Measurements from ENCODE around the gene FOXL3.
"Not testable (repeated sequence)": the region's sequence is repeated elsewhere in the genome, so short reads cannot be mapped to it uniquely, and the experiment has no call there.

Gene FOXL3

DNA sequence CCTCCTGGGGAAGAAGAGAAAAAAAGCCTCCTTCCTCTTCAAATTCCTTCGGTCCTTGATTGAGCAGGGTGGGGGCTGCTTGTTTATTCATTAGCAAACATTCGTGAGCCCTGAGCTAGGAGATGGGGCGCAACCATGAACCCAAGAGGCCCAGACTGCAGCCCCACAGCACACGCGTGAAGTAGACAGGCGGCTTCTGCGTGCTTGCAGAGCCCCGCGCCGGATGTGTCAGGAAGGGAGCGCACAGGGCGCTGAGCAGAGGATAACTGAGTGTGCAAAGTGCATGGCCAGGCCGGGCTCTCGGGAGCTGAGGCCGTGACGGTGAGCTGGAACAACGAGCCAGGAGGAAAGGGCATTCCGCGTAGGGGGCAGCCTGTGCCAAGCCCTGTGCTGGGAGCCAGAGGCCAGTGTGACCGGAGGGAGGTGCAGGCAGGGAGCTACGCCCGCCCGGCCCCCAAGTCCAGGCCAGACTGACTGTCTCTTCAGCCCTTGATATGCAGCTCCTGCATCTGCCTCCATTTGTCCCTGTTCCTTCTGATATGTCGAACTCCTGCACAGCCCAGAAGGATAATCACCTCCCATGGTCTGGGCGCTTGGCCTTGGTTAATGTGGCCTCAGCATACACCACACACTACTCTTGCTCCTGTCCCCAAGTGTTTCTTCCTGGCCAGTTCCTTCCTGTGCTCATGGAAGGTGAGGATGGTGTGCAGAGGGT, 4.6 kb downstream of the FOXL3 start:
- TF ChIP-seq, protein P1, sequence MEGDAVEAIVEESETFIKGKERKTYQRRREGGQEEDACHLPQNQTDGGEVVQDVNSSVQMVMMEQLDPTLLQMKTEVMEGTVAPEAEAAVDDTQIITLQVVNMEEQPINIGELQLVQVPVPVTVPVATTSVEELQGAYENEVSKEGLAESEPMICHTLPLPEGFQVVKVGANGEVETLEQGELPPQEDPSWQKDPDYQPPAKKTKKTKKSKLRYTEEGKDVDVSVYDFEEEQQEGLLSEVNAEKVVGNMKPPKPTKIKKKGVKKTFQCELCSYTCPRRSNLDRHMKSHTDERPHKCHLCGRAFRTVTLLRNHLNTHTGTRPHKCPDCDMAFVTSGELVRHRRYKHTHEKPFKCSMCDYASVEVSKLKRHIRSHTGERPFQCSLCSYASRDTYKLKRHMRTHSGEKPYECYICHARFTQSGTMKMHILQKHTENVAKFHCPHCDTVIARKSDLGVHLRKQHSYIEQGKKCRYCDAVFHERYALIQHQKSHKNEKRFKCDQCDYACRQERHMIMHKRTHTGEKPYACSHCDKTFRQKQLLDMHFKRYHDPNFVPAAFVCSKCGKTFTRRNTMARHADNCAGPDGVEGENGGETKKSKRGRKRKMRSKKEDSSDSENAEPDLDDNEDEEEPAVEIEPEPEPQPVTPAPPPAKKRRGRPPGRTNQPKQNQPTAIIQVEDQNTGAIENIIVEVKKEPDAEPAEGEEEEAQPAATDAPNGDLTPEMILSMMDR (IDR thresholded peaks at IDR 0.05; ENCODE audit: control insufficient read depth, insufficient read depth, low read depth, low read length, missing control alignments): no peak
- DNase-seq (ENCODE audit: low read depth): no peak
- H3K4me3 ChIP-seq (ENCODE audit: control insufficient read depth, low read depth, low read length): no peak overlapping the region

DNA sequence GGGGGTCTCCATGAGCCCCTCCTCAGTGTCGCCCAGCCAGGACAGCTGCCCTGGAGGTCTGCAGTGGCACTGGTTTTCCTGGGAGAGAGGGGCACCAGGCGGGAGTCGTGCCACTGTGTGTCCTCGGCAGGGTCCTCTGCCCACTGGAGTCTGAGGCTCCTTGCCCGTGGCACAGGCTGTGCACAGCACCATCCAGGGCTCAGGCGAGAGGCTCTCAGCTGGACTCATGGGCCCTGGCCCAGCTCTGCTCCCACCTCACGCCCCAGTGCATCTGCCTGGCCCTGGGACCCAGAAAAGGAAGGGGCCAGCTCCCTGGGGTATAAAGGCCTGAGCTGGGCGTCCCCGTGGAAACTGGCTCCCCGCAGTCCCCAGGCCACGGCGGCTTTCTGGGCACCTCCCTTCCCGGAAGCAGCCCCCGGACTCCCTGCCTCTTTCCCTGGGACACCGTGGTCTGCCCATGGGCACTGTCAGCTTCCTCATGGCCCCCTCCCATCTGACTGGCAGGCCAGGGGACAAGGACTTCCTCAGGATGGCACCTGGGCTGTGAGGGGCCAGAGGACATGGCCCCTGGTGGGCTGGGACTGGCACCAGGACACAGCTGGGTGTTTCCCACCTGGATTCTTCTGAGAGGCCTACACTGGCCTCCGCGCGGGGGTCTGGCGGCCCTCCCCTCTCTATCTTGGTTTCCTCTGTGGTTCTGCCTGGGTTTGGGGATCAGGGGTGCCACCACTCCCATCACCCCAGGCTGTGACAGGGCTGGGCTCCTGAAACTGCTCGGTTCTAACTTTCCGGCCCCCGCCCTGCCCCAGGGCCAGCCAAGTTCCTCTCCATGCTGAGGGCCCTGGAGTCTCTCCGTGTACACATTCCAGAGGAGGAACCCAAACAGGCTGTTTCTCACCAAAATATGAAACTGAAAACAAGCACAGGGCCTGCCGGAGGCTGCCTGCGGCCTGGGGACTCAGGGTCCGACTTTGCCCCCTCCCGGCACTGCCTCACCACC, 5.5 kb downstream of the FOXL3 start:
- no peak for DNase-seq (ENCODE audit: low read depth)
- H3K4me3 ChIP-seq (ENCODE audit: control insufficient read depth, low read depth, low read length): no peak overlapping the region
- TF ChIP-seq, protein P1 (IDR thresholded peaks at IDR 0.05; ENCODE audit: control insufficient read depth, insufficient read depth, low read depth, low read length, missing control alignments): no peak

DNA sequence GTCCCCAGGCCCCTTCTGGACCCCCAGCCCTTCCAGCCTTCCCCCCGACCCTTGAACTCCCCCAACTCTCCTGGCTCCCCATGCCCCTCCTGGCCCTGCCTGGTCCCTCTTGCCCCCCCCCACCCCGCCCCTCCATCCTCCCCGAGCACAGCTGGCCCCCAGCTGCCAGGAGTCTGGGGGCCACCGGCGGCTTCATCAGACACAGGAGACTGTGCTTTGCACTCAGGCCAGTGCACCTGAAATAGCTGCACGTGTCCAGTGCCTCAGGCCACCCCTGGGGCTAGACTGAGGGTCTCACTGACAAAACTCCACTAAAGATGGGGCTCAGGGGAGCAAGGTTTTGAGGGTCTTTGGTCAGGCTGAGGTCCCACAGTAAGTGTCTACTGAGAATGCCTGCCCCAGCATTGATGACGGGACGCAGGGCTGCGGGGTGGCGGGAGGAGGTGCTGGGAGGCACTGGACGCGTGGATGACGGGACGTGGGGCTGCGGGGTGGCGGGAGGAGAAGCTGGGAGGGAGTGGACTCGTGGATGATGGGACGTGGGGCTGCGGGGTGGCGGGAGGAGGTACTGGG, 6.5 kb downstream of the FOXL3 start:
- TF ChIP-seq, protein P1 (IDR thresholded peaks at IDR 0.05; ENCODE audit: control insufficient read depth, insufficient read depth, low read depth, low read length, missing control alignments): no peak
- no peak for DNase-seq (ENCODE audit: low read depth)
- H3K4me3 ChIP-seq (ENCODE audit: control insufficient read depth, low read depth, low read length): no peak overlapping the region

DNA sequence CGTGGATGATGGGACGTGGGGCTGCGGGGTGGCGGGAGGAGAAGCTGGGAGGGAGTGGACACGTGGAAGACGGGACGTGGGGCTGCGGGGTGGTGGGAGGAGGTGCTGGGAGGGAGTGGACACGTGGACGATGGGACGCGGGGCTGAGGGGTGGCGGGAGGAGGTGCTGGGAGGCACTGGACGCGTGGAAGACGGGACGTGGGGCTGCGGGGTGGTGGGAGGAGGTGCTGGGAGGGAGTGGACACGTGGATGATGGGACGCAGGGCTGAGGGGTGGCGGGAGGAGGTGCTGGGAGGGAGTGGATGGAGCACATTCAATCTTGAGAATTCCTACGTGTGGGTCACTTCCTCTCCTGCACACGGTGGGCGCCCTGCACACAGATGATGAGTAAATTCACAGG, 7.2 kb downstream of the FOXL3 start:
- not testable (repeated sequence) for H3K4me3 ChIP-seq (ENCODE audit: control insufficient read depth, low read depth, low read length); DNase-seq (ENCODE audit: low read depth)

DNA sequence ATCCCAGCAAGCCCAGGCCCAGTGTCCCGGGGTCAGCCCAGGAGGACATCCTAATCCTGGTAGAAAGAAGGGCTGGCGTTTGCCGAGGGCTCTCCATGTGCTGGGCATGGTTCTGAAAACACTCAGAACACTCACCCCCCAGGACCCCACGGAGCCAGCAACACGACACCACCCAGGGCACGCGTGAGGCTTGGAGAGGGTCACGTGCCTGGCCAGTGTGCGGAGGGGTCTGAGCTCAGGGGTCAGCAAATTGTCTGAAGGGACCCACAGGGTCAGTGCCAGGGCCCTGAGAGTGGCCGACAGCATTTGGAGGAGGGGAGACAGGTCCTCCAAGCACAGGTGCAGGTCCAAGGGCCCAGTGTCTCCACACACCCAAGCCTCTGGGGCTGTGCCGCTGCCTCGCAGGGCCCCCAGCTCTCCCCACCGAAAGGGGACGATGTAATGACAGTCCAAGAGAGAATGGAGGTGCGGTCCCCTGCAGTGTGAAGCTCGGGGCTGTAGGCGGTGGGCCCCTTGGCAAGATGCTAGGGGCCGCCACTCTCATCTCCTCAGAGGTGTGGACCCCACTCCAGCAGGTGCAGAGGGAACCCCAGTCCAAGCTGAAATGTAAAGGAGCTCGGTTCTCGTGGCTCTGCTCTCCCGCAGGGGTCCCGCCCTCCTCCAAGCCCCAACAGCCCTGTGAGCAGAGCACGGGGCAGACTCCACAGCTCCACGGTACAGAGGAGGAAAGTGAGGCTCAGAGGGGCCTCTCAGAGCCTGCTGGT, 7.8 kb downstream of the FOXL3 start:
- no peak overlapping the region for H3K4me3 ChIP-seq (ENCODE audit: control insufficient read depth, low read depth, low read length)
- DNase-seq (ENCODE audit: low read depth): no peak
- TF ChIP-seq, protein P1 (IDR thresholded peaks at IDR 0.05; ENCODE audit: control insufficient read depth, insufficient read depth, low read depth, low read length, missing control alignments): no peak

DNA sequence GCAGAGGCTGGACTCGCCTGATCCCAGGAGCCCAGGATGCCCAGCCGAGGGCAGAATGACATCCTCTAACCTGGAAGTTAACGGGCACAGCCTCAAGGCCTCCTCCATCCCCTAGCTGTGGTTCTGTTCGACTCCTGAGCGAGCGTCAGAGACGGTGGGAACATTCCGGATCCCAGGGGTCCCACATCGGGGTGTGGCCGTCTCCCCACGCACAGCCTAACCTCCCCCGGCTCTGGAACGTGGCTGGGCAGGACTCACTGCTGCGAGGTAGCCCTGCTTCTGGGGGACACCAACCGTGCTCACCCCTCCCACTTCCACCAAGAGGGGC, 8.4 kb downstream of the FOXL3 start:
- no peak for DNase-seq (ENCODE audit: low read depth)
- no peak overlapping the region for H3K4me3 ChIP-seq (ENCODE audit: control insufficient read depth, low read depth, low read length)
- TF ChIP-seq, protein P1 (IDR thresholded peaks at IDR 0.05; ENCODE audit: control insufficient read depth, insufficient read depth, low read depth, low read length, missing control alignments): no peak
